AG10803 (cell line): ENCODE measurements around the gene DIPK1C.

ENCODE experiments used
- DNase-seq: peaks from one replicate; pipeline ENCODE4 v3.0.0; 2010; ENCODE audit warnings: low read depth
- H3K4me3 ChIP-seq: 2 replicates; pipeline ENCODE4 v1.5.1; 2011; ENCODE audit warnings: mild to moderate bottlenecking, low read length, control low read depth
- TF ChIP-seq, protein P1 (sequence below): conservative IDR thresholded peaks from 2 replicates; pipeline ENCODE4 v1.5.1; 2011; ENCODE audit warnings: mild to moderate bottlenecking, low read length, control low read depth, inconsistent platforms

DIPK1C gene

DNA sequence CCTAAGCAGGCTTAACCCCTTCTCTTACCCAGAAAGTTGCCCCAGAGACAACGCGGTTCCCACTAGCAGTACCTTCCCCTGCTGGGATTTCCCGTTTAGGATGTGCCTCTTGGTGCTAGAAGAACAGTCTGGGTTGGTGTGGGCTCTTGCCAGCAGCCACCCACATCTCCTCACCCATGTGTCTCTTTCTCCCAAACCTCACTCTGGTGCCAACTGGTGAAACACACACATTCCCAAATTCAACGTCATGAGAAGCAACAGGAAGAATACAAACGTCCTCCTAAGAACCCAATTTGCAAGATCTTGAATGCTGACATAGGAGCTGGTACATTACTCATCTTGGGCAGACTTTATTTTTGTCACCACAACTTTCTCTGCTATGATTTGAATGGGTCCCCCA is 36.2 kb downstream of the DIPK1C start:
- H3K4me3 ChIP-seq, result no peak overlapping the region
- DNase-seq, result no peak
- TF ChIP-seq, protein P1, sequence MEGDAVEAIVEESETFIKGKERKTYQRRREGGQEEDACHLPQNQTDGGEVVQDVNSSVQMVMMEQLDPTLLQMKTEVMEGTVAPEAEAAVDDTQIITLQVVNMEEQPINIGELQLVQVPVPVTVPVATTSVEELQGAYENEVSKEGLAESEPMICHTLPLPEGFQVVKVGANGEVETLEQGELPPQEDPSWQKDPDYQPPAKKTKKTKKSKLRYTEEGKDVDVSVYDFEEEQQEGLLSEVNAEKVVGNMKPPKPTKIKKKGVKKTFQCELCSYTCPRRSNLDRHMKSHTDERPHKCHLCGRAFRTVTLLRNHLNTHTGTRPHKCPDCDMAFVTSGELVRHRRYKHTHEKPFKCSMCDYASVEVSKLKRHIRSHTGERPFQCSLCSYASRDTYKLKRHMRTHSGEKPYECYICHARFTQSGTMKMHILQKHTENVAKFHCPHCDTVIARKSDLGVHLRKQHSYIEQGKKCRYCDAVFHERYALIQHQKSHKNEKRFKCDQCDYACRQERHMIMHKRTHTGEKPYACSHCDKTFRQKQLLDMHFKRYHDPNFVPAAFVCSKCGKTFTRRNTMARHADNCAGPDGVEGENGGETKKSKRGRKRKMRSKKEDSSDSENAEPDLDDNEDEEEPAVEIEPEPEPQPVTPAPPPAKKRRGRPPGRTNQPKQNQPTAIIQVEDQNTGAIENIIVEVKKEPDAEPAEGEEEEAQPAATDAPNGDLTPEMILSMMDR, result no peak

DNA sequence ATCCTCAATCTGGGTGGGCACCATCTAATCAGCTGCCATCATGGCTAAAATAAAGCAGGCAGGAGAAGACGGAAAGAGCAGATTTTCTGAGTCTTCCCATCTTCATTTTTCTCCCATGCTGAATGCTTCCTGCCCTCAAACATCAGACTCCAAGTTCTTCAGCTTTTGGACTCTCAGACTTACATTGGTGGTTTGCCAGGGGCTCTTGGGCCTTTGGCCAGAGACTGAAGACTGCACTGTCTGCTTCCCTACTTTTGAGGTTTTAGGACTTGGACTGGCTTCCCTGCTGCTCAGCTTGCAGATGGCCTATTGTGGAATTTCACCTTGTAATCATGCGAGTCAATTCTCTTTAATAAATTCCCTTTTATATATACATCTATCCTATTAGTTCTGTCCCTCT is 36.6 kb downstream of the DIPK1C start:
- TF ChIP-seq, protein P1, result no peak
- DNase-seq, result no peak
- H3K4me3 ChIP-seq, result no peak overlapping the region

DNA sequence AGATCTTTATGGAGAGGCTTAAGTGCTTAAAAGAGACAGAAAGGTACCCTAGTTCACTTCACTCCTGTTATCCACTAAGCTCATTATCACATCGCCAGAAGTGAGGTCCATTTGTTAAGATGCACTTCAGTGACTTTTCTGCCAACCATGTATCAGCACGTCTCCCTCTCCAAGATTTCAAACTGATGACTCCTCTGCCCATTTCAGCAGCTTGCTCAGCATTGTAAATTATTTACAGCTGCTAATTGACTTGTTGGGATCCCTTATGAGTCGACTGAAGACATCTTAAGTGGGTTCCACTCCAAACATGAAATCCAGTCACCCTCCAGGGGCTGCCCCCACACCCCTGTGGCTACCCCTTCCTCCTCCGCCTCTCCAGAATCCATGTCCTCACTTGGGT is 37.3 kb downstream of the DIPK1C start:
- no peak for DNase-seq
- H3K4me3 ChIP-seq, result no peak overlapping the region
- TF ChIP-seq, protein P1, result no peak

DNA sequence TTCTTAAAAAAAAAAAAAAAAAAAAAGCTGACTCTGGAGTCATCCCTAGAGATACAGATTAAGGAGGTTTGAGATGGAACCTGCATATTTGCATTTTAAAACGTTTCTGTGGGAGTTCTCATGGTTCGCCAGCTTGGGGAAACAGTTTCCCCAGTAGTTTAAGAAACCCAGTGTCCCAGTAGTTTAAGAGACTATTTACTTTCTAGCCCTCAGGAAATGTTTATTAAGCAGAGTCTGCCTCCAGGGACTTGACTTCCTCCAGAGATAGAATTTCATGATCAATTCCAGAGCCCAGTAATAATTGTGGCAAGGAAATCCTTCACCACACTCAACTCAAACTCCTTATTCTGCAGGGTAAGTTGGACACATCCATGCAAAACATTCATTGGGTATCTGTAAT is 39.1 kb downstream of the DIPK1C start:
- TF ChIP-seq, protein P1, result no peak
- DNase-seq, result no peak
- H3K4me3 ChIP-seq, result no peak overlapping the region

DNA sequence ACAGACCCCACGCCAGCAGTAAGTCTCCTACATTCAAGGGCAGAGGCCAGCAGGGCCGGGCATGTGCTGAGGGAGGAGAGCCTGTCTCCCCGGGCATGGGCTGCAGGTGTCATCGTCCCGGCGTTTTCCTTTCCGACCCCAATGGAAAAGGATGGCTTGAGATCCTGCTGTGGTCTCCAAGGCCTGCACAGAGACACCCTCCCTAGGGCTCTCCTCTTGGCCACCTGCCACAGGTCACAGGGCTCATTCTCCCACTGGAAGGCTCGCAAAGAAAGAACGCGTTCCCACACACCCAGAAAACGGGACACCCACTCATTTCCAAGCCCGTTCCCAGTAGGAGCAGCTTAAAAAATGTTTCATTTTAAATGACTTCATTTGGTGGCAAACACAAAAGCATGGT is 41.0 kb downstream of the DIPK1C start:
- H3K4me3 ChIP-seq, result no peak overlapping the region
- DNase-seq, result no peak
- TF ChIP-seq, protein P1, result no peak

DNA sequence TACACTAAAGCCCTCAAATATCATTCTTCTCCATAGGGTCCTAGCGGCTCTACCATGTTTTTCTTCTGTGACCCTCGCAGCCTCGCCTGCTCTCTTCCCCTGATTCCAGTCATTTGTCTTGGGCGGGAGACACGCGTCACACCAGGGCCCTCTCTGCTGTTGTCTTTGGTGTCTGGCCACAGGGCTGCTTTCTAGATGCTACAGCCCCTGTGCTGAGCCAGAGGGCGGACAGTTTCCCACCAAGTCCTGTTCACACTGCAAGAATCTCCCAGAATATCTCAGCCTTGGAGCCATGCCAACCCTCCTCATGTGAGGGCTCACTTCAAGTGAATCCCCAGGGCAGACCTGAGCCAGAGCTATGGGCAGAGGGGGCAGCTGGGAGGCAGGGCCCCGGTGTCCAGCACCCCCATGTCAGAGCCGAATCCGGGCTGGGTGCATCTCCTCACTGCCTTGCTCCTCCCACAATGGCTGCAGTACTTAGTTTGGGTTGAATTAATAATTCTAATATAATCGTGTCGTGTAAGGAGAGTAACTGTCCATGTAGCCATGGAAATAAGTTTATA is 42.1 kb downstream of the DIPK1C start:
- TF ChIP-seq, protein P1, result no peak
- no peak for DNase-seq
- no peak overlapping the region for H3K4me3 ChIP-seq

DNA sequence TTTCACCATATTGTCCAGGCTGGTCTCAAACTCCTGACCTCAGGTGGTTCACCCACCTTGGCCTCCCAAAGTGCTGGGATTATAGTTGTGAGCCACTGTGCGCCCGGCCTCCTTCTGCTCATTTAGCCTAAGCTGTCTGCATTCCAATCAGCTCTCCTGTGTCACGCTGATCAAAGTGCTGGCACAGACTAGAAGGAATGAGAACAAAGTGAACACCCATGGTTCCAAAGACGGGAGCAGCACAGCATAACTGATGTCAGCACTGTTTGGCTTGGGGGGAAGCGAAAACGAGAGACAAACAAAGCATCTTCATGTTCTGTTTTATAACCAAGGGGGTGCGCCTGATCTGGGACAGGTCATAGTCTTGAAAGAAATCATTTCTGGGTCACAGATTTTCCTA is 43.3 kb downstream of the DIPK1C start:
- no peak overlapping the region for H3K4me3 ChIP-seq
- TF ChIP-seq, protein P1, result no peak

More for the DNA sequence above, 43.3 kb downstream of the DIPK1C start:
- DNase-seq, result no peak
